HG03439 (cell line): Measurements from ENCODE around the gene SERPINA9.
"Not testable (repeated sequence)": the region's sequence is repeated elsewhere in the genome, so short reads cannot be mapped to it uniquely, and the experiment has no call there.

Experiments
- ATAC-seq: cut with Tn5 transposase; IDR thresholded peaks from one replicate; pipeline ENCODE4 v1.9.1; 2021; ENCODE audit warnings: mild to moderate bottlenecking, moderate library complexity; ENCODE audit not compliant: unreplicated experiment

Gene SERPINA9

DNA sequence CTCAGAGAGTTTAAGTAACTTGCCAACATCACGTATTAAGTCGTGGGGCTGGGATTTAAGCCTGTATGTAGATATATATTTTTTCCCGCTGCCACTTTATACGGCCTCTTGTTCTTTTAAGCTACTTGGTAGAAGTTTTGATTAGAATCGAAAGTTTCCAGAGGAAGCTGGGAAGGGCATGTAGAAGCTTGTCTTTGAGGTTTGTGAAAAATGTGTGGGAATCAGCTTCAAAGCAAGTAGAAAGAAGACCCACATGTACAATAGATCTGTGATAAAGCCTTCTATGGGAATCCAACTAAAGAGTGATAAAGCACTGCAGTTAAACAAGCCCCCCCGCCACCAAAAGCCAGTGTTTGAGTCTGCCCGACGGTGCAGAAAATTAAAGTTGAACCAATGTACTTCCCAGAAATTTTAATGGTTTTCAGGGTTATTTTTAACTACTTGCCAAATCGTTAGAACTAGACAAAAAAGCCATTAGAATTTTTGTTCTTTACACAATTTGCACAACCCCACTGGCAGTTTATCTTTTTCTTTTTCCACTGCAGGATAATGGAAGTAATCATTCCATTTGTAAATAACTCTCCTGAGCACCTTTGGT is 48.9 kb downstream of the SERPINA9 start:
- ATAC-seq = no peak

DNA sequence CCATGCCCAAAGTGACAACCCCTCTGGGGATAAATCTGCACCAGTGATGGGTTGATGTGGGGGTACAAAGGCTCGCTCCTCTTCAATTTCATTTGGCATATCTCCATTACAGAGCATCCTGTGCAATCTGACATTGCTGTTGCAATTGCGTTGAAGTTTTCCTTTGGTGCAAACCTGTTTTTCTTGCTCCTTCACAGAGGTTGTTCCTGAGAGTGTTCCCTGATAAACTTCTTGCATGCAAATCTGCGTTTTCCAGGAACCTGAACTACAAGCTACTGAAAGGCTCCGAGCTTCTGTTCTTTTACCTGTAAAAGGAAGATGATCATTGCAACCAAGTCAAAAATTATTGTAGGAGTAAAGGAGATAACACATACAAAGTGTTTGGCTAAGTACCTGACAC is 49.5 kb downstream of the SERPINA9 start:
- no peak for ATAC-seq

DNA sequence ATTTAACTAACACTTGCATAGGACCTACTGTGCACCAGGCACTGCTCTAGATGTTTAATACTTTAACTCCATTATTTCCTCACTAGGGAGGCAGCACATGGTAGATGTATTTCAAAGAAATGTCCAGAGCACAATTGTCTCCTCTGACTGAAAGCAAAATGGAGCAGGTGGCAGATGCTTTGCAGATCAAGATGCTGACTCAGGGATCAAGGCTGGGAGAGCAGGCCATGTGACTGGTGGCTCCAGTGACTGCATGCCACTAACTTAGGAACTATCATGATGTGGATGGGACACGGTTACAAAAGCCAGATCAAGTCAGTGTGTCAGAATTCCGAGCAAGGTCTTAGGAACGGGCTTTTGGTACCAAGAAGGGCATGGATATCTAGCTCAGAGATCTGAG is 51.6 kb downstream of the SERPINA9 start:
- ATAC-seq = no peak

DNA sequence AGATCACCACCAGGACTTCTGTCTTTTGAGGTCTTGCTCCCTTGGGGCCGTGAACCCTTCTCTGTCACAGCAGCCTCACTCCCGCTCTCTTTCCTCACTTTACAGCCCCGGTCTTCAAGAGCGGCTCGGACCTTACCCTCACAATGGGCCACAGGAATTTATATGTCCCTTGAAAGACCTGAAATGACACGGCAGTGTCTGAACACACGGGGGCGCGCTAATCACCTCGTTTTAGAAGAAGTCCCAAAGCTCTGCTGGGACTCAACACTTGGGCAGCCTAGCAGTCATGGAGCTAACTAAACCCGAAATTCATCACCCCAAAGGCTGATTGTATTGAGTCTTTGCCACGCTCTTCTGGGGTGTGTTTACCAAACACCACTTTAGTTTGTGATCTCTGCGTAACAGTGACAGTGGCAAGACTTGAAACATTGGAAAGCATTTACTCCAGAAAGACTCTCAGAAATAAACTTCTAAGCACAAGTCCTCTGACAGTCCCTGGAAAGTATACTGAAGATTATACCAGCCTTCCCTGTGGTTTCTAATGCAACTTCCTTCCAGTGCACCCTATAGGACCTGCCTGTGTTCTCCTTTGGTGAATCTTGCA is 52.4 kb downstream of the SERPINA9 start:
- no peak for ATAC-seq

DNA sequence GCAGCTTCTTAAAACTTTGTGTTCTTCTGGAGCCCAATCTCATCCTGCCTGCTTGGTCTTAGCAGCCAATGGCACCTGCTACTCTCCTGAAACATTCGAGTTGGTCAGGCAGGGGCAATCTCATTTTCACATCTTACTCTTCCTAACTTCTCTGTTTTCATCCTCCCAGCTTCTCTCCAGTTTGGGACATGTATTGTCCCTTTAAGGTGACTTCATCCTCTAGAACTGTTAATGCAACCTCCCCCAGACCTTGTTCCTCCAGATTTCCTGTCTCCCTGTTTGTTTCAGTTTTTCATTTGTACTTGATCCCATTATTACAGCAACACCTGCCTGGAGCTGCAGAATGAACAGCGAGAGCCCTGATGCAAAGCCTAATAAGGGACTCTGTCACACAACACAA is 54.7 kb downstream of the SERPINA9 start:
- no peak for ATAC-seq

DNA sequence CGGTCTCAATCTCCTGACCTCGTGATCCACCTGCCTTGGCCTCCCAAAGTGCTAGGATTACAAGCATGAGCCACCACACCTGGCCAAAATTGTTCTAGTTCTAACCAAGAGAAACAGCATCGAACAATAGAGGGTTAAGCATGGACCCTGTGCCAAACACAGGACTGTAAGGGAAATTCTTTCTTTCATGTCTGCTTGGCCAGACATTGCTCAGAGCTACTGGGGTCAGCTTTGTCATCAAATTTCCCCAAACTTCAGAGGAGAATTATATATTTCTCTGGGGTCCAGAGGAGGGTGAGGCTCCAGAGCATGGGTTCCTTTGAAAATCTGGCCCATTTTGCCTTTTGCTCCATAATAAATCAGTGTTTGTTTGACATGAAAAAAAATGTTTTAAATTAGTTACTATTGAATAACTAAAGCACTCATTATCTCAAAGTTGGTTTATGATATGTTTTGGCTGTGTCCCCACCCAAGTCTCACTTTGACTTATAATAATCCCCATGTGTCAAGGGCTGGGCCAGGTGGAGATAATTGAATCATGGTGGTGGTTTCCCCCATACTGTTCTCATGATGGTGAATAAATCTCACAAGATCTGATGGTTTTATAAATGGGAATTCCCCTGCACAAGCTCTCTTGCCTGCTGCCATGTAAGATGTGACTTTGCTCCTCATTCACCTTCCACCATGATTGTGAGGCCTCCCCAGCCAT is 58.3 kb downstream of the SERPINA9 start:
- ATAC-seq = not testable (repeated sequence)
